ENCODE results near the gene SEMA3A. TPM values are rescaled to one million over a fixed set of nuclear protein-coding genes. Genes with fewer than 3 reads are reported as not detected.

SEMA3A gene
- total RNA-seq, 1 donor from 2014 or later: 0.75 TPM

DNA sequence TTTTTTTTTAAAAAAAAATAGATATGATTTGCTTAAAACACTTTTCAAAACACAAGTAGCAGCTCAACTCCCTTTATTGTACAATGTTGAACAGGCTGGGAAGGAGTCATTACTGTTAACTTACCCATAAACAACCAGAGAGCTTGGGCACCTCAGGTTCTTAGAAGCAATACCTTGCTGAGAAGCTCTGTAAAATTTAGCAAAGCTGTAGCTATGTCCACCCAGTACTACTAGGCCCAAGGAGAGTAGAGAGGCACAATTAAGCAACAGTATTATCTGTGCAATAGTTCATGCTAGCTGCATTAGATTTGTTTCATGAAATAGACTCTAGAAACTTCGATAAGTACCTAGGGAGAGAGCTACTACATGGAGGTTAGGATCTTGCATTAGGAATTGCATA is 32.0 kb downstream of the SEMA3A start:
- H3K4me3 ChIP-seq: no peak overlapping the region
- intact Hi-C loops (cut with DNase I): no loop called here
- TF ChIP-seq CTCF (IDR thresholded peaks at IDR 0.05): no peak
- no peaks in the 10 kb centered on the region for H3K27me3 ChIP-seq
- DNase-seq (ENCODE audit: low spot score in 2 of 2): no peak
- H3K4me1 ChIP-seq: no peaks in the 10 kb centered on the region
- no peak overlapping the region for H3K27ac ChIP-seq
- no peaks in the 10 kb centered on the region for H3K36me3 ChIP-seq
- H3K9me3 ChIP-seq: no peaks in the 10 kb centered on the region

DNA sequence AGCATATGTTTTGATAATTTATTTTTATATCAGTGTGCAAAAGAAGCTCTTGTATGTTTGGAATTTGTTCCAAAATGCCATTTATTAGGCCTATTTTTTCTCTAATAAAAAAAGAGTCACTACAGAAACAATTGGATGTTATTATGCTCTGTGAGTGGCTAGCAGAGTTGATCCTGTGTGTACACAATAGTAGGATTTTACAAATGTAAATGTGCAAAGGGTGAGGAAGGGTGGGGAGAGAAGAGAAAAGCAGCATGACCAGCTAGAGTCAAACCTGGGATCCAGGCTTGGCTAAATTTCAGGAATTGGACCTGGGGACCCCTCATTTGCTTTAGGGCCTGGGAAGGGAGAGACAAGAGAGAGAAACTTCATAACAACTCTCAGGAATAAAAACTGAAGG is 32.5 kb downstream of the SEMA3A start:
- no peak for TF ChIP-seq CTCF (IDR thresholded peaks at IDR 0.05)
- no peak for DNase-seq (ENCODE audit: low spot score in 2 of 2)

DNA sequence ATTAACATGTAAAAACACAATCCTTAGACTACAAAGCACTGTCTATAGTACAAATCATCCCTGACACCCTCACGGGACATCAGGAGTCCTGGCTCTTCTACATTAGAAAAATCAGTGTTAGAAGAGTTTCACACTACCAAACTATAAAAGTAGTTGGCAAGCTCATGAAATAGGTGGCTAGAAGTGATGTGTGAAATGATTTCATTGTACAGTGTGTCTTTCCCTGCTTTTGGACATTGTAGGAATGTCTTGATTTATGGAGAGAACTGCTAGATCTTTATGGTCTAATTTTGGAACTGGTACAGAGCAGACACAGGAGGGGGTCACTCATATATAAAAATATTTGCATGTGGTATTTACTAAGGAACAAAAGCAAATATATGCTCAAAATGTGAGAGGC is 33.2 kb downstream of the SEMA3A start:
- Histone ChIP-seq H3K4me3 (no peak overlapping the region), H3K27ac (no peak overlapping the region), H3K4me1 (no peaks in the 10 kb centered on the region), H3K27me3 (no peaks in the 10 kb centered on the region), H3K36me3 (no peaks in the 10 kb centered on the region), H3K9me3 (no peaks in the 10 kb centered on the region)
- DNase-seq (ENCODE audit: low spot score in 2 of 2): no peak
- no peak for TF ChIP-seq CTCF (IDR thresholded peaks at IDR 0.05)
- intact Hi-C loops (cut with DNase I): no loop called here

More for the DNA sequence above, 32.5 kb downstream of the SEMA3A start:
- H3K36me3 ChIP-seq: no peaks in the 10 kb centered on the region
- intact Hi-C loops (cut with DNase I): no loop called here
- no peak overlapping the region for H3K4me3 ChIP-seq
- H3K27me3 ChIP-seq: no peaks in the 10 kb centered on the region
- no peak overlapping the region for H3K27ac ChIP-seq
- H3K9me3 ChIP-seq: no peaks in the 10 kb centered on the region
- no peaks in the 10 kb centered on the region for H3K4me1 ChIP-seq

GRCh38 chr7:84159435-84159834 is 35.2 kb downstream of the SEMA3A start:
- H3K27ac ChIP-seq: no peak overlapping the region
- H3K27me3 ChIP-seq: no peaks in the 10 kb centered on the region
- no peaks in the 10 kb centered on the region for H3K36me3 ChIP-seq
- no peak for TF ChIP-seq CTCF (IDR thresholded peaks at IDR 0.05)
- H3K9me3 ChIP-seq: no peaks in the 10 kb centered on the region
- H3K4me1 ChIP-seq: no peaks in the 10 kb centered on the region
- H3K4me3 ChIP-seq: no peak overlapping the region
- intact Hi-C loops (cut with DNase I): no loop called here
- DNase-seq (ENCODE audit: low spot score in 2 of 2): no peak

- Histone ChIP-seq H3K4me1 (no peaks in the 10 kb centered on the region), H3K27me3 (no peaks in the 10 kb centered on the region), H3K36me3 (no peaks in the 10 kb centered on the region), H3K4me3 (no peak overlapping the region), H3K9me3 (no peaks in the 10 kb centered on the region), H3K27ac (no peak overlapping the region)
- intact Hi-C loops (cut with DNase I): no loop called here
- no peak for DNase-seq (ENCODE audit: low spot score in 2 of 2)
- no peak for TF ChIP-seq CTCF (IDR thresholded peaks at IDR 0.05)
These were observed 37.4 kb downstream of the SEMA3A start for GRCh38 chr7:84157171-84157570.

Measured in ascending aorta (tissue), 2 donors.